ENCODE results near the gene TMEM108.
A peak's percentile ranks its signal among the peaks of the same experiment; 100 is the strongest.

TMEM108 gene

DNA sequence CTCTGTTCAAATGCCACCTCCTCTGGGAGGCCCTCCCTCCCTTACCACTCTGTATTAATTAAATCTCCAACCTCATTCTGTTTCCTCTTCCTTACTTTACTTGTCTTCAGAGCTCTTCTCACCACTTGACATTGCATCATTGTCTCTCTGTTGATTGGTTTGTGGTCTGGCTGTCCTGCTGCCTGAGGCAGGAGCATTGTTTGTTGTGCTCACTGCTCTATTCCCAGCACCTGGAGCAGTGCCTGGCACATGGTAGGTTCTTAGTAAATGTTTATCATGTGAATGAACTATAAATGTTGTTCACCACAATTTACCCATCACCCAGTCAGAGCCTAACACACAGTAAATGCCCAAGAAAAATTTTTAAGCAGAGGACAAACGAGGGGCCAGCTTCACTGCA, 355.0 kb downstream of the TMEM108 start:
- FAIRE-seq = no peak

DNA sequence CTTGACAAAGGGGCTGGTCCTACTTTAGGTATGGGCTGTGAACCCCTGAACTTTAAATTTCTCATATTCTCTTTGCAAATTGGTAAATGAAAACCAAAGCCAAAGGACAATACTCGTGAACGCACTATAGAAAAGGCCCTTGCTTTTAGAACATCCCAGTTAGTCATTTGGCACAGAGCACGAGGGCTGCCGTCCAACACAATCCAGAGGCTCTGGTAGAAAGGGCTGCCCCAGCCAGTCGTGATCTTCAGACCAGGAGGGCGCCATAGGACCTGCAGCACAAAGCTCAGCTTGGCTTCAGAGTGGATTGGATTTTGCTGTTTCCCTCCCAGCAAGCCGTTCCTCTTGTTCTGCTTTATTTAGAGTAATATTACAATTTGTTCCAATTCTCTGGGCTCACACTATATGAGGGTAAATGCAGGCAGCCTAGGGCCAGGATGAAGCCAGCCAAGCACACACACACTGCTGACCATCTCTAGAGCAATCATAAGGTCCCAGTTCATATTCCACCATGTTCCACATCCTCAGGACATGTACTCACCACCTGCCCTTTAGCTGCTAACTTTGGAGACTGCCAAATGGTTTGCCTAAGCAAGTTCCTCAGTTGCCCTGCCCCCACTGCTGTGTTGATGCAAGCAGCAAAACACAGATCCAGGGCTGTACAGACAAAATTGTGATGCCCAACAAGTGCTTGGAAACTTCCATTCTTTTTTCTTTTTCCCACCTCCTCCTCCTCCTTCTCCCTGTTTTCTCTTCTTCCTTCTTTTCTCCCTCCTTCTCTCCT, 355.7 kb downstream of the TMEM108 start:
- FAIRE-seq = no peak

DNA sequence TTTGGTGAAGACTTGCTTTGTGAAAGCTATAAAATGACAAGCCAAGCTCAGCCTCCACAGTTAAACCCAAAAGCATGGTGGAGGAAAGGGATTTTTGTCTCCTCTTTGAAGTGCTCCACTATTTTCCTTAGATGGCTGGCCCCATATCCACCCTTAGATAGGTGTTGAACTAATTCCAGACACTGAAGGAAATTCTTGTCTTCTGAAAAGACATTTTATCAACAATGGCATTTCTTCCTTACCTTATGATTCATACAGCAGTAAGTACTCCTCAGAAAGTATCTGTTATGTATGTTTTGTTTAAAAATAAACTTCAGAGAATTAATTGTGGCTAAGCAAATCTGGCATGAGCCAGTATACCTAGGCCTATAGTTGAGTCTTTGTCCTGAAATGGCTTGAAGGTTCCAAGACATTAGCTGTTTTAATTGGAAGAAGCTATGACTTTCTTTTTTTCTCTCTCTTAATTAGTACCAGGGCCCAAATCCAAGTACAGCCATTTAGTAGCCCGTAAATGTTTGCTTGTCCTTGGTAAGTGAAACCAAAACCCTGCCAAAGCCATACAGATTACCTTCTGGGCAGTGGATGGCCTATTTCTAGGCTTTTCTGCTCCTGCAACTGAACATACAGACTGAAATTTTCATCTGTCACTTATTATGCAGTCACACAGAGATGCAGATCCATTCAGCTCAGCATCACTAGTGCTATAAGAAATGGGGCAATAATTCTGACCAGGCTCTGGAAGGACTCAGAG, 356.5 kb downstream of the TMEM108 start:
- no peak for FAIRE-seq

DNA sequence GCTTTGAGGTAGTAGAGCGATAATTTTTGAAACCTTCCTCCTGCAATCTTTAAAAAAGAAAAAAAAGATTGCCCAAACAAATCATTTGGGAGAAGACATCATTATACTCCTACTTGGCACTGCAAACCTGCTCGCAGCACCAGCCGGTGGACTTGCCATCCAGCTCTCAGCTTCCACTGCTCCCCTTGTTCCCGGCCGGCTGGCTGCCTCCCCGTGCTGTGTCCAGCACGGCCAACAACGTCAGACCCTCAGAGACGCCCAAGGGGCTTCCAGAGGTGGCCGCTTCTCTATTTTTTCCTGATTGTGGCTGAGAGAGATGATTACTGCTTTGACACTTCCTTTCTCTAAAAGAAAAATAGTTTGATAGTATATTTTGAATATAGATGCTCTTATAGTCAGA, 358.7 kb downstream of the TMEM108 start:
- no peak for FAIRE-seq

DNA sequence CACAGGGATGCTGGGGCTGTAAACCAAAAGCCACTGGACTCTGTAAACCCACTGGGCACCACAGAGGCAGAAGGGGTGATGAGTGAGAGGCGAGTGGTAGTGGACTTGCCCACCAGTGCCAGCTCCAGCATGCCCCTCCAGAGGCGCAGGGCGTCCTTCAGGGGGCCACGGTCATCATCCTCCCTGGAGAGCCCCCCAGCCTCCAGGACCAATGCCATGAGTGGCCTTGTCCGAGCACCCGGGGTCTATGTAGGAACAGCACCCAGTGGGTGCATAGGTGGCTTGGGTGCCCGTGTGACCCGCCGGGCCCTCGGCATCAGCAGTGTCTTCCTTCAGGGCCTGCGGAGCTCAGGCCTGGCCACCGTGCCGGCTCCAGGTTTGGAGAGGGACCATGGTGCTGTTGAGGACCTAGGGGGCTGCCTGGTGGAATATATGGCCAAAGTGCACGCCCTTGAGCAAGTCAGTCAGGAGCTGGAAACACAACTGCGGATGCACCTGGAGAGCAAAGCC, 361.9 kb downstream of the TMEM108 start, which contains the start of gene BFSP2:
Gene BFSP2, plus strand, starts transcription at position 51 of the 510 bp plus-strand sequence. Its CDS starts 28 bp downstream, at position 79.
- FAIRE-seq = no peak

DNA sequence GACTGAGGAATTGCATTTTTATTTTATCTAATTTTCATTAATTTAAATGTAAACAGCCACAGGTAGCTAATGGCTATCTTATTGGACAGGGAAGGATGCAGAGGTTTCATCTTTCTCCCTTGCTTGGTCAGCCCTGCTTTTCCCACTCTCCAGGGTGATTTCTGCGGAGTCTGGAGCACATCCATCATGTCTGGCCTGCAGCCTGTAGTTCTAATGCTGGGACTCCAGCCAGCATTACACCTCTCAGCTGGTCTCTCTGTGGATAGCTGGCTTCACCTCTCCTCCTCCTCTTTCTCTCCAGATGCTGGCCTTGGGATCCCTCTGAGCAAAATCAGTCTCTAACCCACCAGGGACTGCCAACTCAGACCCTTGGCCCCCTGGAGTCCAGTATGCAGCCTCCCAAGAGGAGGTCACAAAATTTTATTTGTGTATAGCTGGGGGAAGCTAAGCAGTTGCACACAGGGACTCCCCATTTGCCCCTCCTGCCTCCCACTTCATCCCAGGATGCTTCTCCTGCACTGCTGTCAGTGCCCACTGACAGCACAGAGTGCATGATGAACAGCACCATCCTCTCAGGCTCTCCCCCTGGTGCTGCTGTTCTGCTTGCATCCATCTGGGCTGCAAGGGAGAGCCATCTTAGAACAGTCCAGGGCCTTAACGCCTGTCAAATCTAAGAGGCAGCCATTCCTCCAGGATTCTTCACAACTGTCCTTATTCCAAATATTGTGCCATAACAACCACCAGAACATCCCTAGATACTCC, 363.4 kb downstream of the TMEM108 start:
- no peak for FAIRE-seq

DNA sequence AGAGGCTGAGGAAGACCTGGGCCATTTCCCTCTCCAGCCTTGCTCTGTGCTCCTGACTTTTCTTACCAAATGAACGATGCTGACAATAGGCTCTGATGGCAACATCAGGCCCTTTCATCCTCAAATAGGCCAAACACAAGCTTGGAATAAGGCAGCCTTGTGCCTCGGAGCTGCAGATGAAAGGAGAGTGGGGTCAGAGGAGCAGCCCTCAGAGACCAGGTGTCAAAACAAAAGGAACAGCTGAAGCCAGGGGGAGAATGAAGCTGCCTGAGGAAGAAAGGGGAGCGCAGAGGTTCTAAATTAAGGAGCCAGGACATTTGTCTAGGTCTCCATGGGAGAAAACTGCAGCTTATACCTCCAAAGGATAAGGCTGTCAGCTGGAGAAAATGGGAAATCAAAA, 366.7 kb downstream of the TMEM108 start:
- FAIRE-seq = no peak

DNA sequence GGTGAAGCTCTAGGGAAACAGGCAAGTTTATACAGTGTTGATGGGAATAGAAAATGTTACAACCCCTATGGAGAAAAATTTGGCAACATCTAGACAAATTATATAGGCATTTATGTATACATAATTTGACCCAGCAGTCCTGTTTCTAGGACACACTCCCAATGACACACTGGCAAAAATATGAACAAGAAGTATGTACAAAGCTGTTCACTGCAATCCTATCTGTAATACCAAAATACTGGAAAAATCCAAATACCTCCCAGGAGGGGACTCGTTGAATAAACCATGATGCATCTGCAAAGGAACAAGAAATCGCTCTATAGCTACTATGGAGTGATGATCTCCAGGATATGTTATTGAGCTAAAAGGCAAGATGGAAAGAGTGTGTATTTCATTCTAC, 370.2 kb downstream of the TMEM108 start:
- FAIRE-seq = no peak

DNA sequence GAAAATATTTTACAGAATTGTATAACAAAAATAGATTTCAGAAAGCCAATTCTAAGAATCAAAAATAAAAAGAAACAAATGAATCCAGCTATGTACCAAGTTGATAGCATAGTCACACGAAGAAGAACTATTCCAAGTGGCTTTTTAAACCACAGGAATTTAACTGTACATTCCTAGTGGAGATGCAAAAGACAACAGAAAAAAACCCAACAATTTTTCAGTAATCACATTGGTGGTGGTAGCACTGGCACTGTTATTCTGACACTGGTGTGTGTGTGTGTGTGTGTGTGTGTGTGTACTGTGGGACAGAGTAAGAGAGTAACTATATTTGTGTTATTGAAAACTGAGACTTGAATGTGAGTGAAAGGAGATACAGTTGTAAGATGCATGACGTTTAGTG, 370.8 kb downstream of the TMEM108 start:
- no peak for FAIRE-seq

DNA sequence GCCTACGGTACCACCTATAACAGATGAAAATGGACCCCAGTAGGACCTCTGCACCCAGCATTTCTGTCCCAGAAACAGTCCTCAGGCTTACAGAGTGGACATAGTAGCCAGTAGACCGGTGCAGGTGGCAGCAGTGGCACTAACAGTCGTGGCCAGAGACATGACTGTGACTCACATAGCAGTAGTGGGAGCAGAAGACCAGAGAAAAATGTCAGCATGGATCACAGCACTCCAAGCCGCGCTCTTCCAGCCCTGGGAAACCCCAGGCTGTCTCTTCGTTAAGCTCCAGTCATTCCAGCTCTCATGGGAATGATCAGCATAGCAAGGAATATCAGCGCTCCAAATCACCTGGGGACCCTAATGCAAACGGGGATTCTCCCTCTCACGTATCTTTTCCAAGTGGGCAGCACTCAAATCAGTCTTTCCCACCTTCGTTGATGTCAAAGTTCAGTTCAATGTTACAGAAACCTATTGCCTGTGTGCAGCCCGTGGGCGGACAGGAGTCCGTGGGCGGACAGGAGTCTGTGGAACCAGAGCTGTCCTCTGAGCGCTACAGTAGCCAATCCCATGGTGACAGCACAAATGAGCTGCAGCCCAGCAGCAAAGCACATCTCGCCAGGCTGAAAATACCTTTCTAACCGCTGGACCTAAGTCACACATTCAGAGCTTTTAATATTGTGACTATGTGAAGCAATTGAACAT, 372.2 kb downstream of the TMEM108 start:
- no peak for FAIRE-seq

DNA sequence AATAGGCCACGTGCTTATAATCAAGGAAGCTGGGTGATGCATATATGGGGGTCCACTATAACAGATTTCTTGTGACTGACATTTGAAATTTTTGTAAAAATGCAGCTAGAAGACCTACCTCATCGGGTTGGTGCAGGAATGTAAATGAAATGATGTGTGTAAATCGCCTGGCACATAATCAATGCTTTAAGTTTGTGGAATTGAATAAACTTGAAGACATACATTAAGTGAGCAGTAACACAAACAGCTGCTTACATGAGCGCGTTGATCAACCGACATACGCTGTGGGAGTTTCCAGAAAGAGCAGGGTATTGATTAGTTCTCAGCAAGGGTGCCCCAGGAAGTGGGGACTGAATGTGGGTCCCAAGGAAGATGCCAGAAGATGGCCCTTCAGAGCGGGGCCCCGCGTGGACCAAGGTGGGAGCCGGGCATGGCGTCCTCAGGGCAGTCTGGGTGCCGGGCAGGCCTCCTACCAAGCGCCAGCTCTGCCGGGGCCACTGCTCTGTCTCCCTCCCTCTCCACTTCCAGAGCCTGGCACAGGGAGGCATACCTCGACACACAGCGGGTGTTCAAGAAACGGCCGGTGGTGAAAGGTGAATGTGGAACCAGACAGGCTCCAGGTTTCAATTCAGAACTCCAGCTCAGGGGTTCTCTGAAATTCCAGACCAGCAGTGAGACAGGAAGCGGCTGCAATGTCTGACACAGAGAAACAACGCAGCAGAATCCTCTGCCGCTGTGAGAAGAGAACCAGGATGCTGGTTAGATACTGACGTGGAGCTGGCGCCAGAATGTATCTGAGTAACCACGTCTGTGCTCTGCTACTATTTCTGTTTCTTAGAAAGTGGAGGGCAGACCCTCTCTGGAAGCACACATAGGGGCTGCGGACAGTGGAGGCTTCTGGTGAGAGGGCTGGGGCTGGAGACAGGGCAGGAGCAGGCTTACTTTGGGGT, 374.3 kb downstream of the TMEM108 start:
- no peak for FAIRE-seq

DNA sequence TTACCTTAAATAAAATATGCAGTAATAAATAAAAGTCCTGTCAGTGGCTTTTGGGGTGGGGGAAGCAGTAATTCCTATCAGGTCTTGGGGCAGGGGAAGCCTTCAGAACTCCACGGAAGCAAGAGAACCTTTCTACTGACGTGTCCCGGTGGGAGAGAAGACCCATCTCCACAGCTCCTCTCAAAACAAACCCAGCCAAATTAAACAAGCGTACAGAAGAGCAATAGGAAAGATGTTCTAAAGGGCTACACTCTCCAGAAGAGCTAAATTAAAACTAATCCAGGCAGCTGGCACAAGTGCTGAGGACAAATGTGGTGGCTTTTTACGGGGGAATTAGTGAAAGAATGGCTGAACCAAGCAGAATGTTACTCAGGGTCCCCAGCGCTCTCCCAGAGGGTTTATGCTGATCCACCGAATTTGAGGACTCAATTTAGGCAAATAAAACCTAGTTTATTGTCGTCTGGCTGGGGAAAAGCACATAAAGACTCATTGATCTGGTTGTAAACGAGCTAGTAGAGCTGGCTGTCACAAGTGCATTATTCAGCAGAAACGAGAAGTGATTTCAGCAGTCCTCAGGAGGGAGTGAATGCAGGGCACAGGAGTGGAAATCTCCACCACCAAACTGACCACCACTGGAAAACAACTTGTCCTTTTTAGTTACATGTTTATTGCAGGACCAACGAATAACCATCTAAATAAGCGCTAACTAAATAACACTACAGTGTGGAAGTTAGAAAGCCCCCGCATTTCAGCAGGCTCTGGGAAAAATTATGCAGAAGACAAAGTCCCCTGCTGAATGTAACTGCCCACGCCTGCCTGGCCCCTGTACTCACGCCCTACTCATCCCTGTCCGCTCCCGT, 375.2 kb downstream of the TMEM108 start:
- FAIRE-seq = peak; percentile 98

DNA sequence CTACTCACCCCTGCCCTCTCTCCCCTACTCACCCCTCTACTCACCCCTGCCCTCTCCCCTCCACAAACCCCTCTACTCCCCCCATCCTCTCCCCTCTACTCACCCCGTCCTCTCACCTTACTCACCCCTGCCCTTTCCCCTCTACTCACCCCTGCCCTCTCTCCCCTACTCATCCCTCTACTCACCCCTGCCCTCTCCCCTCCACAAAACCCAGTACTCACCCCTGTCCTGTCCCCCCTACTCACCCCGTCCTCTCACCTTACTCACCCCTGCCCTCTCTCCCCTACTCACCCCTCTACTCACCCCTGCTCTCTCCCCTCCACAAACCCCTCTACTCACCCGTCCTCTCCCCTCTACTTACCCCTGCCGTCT, 375.8 kb downstream of the TMEM108 start:
- no peak for FAIRE-seq

DNA sequence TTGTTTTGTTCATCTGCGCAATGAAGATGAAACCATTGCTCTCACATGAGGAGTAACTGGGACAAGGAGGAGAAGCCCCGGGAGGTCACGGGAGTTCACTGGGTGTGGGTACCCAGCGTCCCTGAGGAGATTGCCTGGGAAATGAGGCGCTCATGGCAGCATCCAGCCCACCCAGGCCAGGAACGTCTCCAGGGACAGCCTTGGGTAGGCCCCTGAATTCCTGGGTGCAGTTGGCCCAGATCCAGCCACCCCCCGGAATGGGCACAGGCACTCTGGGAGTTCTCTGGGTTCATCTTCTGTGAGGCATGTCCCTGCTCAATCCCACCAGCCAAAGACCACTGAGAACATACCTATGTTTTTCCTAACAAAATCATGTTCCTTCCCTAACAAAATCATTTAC, 380.2 kb downstream of the TMEM108 start:
- FAIRE-seq = no peak

DNA sequence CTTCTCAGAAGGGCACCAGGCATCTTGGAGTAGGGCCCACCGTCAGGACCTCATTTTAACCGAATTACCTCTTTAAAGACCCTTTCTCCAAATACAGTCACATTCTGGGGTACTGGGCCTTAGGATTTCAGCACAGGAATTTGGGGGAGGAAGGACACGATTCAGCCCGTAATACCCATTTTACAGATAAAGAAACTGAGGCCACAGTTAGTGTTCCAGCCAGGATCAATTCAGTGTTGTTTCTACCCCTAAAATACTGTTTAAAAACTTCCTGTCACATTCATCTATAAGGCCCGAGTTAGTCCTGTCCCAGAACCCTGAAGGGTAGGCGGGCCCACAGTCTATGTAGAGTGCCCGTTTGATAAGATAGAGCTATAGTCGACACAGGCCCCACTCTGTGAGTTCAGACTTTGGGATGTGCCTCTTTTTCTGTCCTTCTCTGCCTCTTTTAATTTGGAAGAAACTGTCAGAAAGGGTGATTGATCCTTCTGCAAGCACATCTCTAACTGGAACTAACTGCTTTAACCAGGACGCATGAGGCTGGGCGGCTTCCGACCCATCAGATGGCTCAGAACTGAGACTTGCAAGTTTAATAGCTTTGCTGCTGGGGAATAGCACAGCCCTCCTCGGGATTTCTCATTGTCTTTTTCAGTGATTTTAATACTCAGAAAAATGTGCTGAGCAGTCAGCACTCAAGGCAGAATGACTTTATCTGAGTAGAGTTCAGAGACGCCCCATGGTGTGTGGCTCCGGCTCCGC, 381.1 kb downstream of the TMEM108 start:
- no peak for FAIRE-seq

DNA sequence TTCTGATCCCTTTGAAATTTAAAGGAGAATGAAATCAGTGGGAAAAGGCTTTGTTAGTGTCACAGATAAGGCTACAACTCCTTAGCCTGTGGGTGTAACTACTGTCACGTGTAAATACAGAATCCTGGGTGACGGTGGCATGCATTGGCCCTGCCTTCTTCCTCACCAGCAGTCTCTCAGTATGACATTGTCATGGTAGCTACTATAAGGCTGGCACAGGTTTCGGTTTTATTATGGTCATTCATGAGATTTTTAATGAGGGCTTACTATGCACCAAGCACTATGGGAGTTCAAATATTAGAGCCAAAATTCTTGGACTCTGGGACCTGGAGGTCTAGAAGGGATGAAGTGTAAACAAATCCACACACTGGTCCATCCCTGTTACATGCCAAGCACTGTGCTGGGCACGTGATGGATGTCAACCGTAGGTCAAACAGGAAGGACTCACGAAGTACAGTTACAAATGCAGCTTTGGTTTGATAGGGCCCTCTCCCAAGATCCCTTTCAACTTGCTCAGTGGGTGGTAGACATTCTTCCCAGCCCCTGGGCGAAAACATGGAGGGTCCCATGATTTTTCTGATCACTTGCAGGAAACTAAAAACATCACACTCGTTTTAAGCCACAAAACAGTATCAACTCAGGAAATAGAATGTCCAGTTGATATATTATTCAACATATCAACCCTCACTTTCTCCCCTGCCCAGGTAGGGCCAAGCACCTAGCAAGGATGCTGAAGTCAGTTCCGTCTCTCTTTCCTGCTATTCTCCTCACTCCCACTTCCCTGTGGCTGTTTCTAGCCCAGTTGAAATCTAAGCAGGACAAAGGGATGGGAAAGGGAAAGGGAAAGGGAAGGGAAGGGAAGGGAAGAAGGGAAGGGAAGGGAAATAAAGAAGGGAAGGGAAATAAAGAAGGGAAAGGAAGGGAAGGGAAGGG, 387.0 kb downstream of the TMEM108 start:
- FAIRE-seq = no peak

DNA sequence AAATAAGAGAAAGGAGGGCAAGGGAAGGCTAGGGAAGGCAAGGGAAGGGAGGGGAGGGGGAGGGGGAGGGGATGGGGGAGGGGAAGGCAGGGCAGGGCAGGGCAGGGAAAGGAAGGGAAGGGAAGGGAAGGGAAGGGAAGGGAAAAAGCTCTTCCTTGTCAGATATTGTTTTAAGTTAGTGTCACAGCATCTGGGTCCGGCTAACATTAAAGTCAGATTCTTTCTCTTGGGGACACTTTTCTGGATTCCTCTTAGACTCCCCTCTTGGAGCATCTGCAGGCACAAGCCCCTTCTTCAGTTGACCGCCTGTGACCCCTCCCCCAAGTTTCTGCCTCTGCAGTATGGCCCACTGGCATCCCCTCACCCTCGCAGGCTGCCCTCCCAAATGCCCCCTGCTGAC, 387.7 kb downstream of the TMEM108 start:
- no peak for FAIRE-seq

DNA sequence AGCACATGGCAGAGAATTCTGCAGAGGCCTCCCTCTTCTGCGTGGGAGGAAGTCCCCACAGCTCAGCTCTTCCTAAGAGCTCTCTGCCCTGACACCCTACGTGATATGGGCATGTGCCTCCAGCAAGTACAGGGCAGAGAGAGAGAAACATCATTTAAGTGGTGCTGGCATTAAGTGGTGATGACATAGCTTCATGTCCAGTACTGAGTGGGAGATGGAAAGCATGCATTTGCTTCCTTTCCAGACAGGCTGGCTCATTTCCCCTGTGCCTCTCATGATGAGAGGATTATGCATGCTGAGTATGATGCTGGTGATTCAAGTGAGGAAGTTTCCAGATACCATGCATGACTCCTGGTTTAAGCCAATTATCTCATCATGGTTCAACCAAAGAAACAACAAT, 388.5 kb downstream of the TMEM108 start:
- no peak for FAIRE-seq

DNA sequence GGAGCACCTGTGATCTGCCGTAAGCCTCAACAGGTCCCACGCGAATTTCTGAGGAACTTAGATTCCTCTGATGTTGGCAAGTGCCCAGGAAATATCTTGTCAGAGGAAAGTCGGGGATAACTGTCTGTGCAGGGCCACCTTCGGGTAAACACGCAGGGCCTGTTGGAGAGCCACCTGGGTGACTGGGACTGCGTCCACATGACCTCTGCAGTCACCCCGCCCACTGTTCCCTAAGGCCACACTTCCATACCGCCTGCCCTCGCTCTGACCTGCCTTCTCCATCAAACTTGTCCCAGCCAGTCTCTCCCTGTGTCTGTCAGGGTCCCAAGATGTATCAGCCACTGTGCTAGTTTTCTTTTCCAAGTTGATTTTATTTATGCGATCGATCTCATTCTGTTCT, 390.4 kb downstream of the TMEM108 start:
- FAIRE-seq = no peak
